Mesodermal cell (in vitro differentiated cells): ENCODE data around the gene NCDN.
"Not testable (repeated sequence)": the region's sequence is repeated elsewhere in the genome, so short reads cannot be mapped to it uniquely, and the experiment has no call there.

Source experiments
- H3K27ac ChIP-seq: 2 replicates; pipeline ENCODE4 v1.7.0; 2013; ENCODE audit warnings: mild to moderate bottlenecking, low read depth, low read length, moderate library complexity; ENCODE audit not compliant: severe bottlenecking
- H3K36me3 ChIP-seq: 2 replicates; pipeline ENCODE4 v1.7.1; 2013; ENCODE audit warnings: mild to moderate bottlenecking, low read length, moderate library complexity; ENCODE audit not compliant: control insufficient read depth, insufficient read depth
- H3K4me1 ChIP-seq: one replicate; pipeline ENCODE4 v1.7.1; 2013; ENCODE audit warnings: mild to moderate bottlenecking, low read length; ENCODE audit not compliant: insufficient read depth, control insufficient read depth, poor library complexity, severe bottlenecking
- H3K4me3 ChIP-seq: 2 replicates; pipeline ENCODE4 v1.7.0; 2013; ENCODE audit warnings: low read length, control low read depth, mild to moderate bottlenecking; ENCODE audit not compliant: insufficient read depth, poor library complexity, severe bottlenecking; ENCODE audit errors: extremely low read depth
- H3K9me3 ChIP-seq: 2 replicates; pipeline ENCODE4 v1.7.1; 2013; ENCODE audit warnings: mild to moderate bottlenecking, low read length, moderate library complexity; ENCODE audit not compliant: control insufficient read depth
- WGBS, 2 experiments: methylation state at CpG; one replicate each; pipeline ENCODE4 v1.1.5; 2013; ENCODE audit warnings: missing lambda C conversion rate in 2 of 2; ENCODE audit not compliant: insufficient coverage in 2 of 2; 5-methylcytosine and 5-hydroxymethylcytosine counted together

Gene NCDN

GRCh38 chr1:35570589-35571137 is 13.1 kb downstream of the NCDN start:
- Histone ChIP-seq H3K27ac (no peak overlapping the region), H3K4me3 (no peak overlapping the region), H3K9me3 (no peaks in the 10 kb centered on the region), H3K36me3 (peaks cover 5% of the 10 kb centered on the region), H3K4me1 (peaks cover 35% of the 10 kb centered on the region)
- WGBS, 2 experiments = 91 to 92% methylated on average over 7 to 8 of the region's 10 CpGs

- no peaks in the 10 kb centered on the region for H3K9me3 ChIP-seq
- peaks cover 41% of the 10 kb centered on the region for H3K4me1 ChIP-seq
- no peak overlapping the region for H3K27ac ChIP-seq
- no peak overlapping the region for H3K4me3 ChIP-seq
- peaks cover 4% of the 10 kb centered on the region for H3K36me3 ChIP-seq
- 90 to 96% methylated on average over 6 of the region's 8 CpGs for WGBS, 2 experiments
Observed at GRCh38 chr1:35571263-35571662, 13.7 kb downstream of the NCDN start.

GRCh38 chr1:35572296-35572695 is 14.7 kb downstream of the NCDN start:
- Histone ChIP-seq H3K27ac (no peak overlapping the region), H3K36me3 (no peaks in the 10 kb centered on the region), H3K4me3 (no peak overlapping the region), H3K4me1 (peaks cover 45% of the 10 kb centered on the region), H3K9me3 (no peaks in the 10 kb centered on the region)
- WGBS, 2 experiments = 76 to 83% methylated on average over 1 to 2 of the region's 2 CpGs

GRCh38 chr1:35573198-35574124 is 15.9 kb downstream of the NCDN start, which contains the start of gene TFAP2E:
TFAP2E (plus strand) TSS chr1:35573314; CDS start chr1:35573578, 264 bp downstream.
- H3K9me3 ChIP-seq = no peaks in the 10 kb centered on the region
- H3K4me3 ChIP-seq = peak within 1 kb of the TSS; percentile 44
- peaks cover 36% of the 10 kb centered on the region for H3K4me1 ChIP-seq
- no peak within 1 kb of the TSS for H3K27ac ChIP-seq
- no peaks in the 10 kb centered on the region for H3K36me3 ChIP-seq
- 5 to 8% methylated on average over 72 to 94 of the region's 95 CpGs for WGBS, 2 experiments

- no peaks in the 10 kb centered on the region for H3K36me3 ChIP-seq
- H3K4me3 ChIP-seq = no peak overlapping the region
- WGBS, 2 experiments = 55 to 75% methylated on average over 38 to 44 of the region's 48 CpGs
- no peak overlapping the region for H3K27ac ChIP-seq
- H3K9me3 ChIP-seq = no peaks in the 10 kb centered on the region
- peaks cover 35% of the 10 kb centered on the region for H3K4me1 ChIP-seq
Observed at GRCh38 chr1:35574125-35574654, 16.6 kb downstream of the NCDN start.

GRCh38 chr1:35574655-35575415 is 17.2 kb downstream of the NCDN start:
- Histone ChIP-seq H3K9me3 (no peaks in the 10 kb centered on the region), H3K27ac (no peak overlapping the region), H3K36me3 (no peaks in the 10 kb centered on the region), H3K4me1 (peaks cover 33% of the 10 kb centered on the region), H3K4me3 (no peak overlapping the region)
- 82 to 87% methylated on average over 23 to 26 of the region's 30 CpGs for WGBS, 2 experiments

- H3K4me1 ChIP-seq = peaks cover 28% of the 10 kb centered on the region
- H3K27ac ChIP-seq = no peak overlapping the region
- H3K4me3 ChIP-seq = no peak overlapping the region
- H3K9me3 ChIP-seq = no peaks in the 10 kb centered on the region
- H3K36me3 ChIP-seq = no peaks in the 10 kb centered on the region
- WGBS, 2 experiments = 91 to 92% methylated on average over 5 of the region's 5 CpGs
Observed at GRCh38 chr1:35575416-35575958, 17.9 kb downstream of the NCDN start.

- WGBS, 2 experiments = 76 to 86% methylated on average over 8 to 10 of the region's 10 CpGs
- Histone ChIP-seq H3K4me3 (no peak overlapping the region), H3K27ac (no peak overlapping the region), H3K9me3 (no peaks in the 10 kb centered on the region), H3K4me1 (peaks cover 21% of the 10 kb centered on the region), H3K36me3 (no peaks in the 10 kb centered on the region)
Observed at GRCh38 chr1:35576061-35576765, 18.6 kb downstream of the NCDN start.

- not testable (repeated sequence) for H3K36me3 ChIP-seq
- peaks cover 20% of the 10 kb centered on the region for H3K4me1 ChIP-seq
- 37 to 39% methylated on average over 36 to 37 of the region's 37 CpGs for WGBS, 2 experiments
Observed at GRCh38 chr1:35576766-35577070, 19.1 kb downstream of the NCDN start.

More at GRCh38 chr1:35576766-35577070, 19.1 kb downstream of the NCDN start:
- not testable (repeated sequence) for H3K27ac ChIP-seq, H3K4me3 ChIP-seq, H3K9me3 ChIP-seq
